ENCODE data around the gene SELP.
"Not testable (repeated sequence)": the region's sequence is repeated elsewhere in the genome, so short reads cannot be mapped to it uniquely, and the experiment has no call there.

Gene SELP

GRCh38 chr1:169630006-169630405, at the start of gene SELP:
Gene SELP, minus strand, starts transcription at chr1:169630124. Its CDS starts 50 bp downstream, at chr1:169630074.
- DNase-seq, result no peak

- DNase-seq, result no peak
Observed at GRCh38 chr1:169679692-169680091, 49.8 kb upstream of the SELP start.

- DNase-seq, result no peak
Observed at GRCh38 chr1:169676001-169676400, 46.1 kb upstream of the SELP start.

- no peak for DNase-seq
Observed at GRCh38 chr1:169670836-169671235, 40.9 kb upstream of the SELP start.

GRCh38 chr1:169670244-169670643, 40.3 kb upstream of the SELP start:
- not testable (repeated sequence) for DNase-seq

GRCh38 chr1:169667699-169668596, 38.0 kb upstream of the SELP start:
- DNase-seq, result not testable (repeated sequence)

GRCh38 chr1:169667227-169667639, 37.3 kb upstream of the SELP start:
- not testable (repeated sequence) for DNase-seq

- DNase-seq, result not testable (repeated sequence)
Observed at GRCh38 chr1:169662680-169663079, 32.8 kb upstream of the SELP start.

- DNase-seq, result not testable (repeated sequence)
Observed at GRCh38 chr1:169661066-169661465, 31.1 kb upstream of the SELP start.

GRCh38 chr1:169658777-169659176, 28.9 kb upstream of the SELP start:
- DNase-seq, result not testable (repeated sequence)

- DNase-seq, result no peak
Observed at GRCh38 chr1:169653873-169654272, 23.9 kb upstream of the SELP start.

GRCh38 chr1:169651035-169651434, 21.1 kb upstream of the SELP start:
- no peak for DNase-seq

GRCh38 chr1:169650551-169650950, 20.6 kb upstream of the SELP start:
- DNase-seq, result no peak

GRCh38 chr1:169648709-169649108, 18.8 kb upstream of the SELP start:
- no peak for DNase-seq

GRCh38 chr1:169648187-169648586, 18.3 kb upstream of the SELP start:
- DNase-seq, result no peak

- no peak for DNase-seq
Observed at GRCh38 chr1:169647512-169647911, 17.6 kb upstream of the SELP start.

GRCh38 chr1:169644297-169644696, 14.4 kb upstream of the SELP start:
- DNase-seq, result no peak

- no peak for DNase-seq
Observed at GRCh38 chr1:169634877-169635276, 5.0 kb upstream of the SELP start.

- no peak for DNase-seq
Observed at GRCh38 chr1:169634145-169634544, 4.2 kb upstream of the SELP start.

GRCh38 chr1:169631249-169631648, 1.3 kb upstream of the SELP start:
- no peak for DNase-seq

- no peak for DNase-seq
Observed at GRCh38 chr1:169624912-169625311, 5.0 kb downstream of the SELP start.

GRCh38 chr1:169624122-169624521, 5.8 kb downstream of the SELP start:
- no peak for DNase-seq

GRCh38 chr1:169623132-169623926, 6.6 kb downstream of the SELP start:
- DNase-seq, result no peak

GRCh38 chr1:169620565-169620964, 9.4 kb downstream of the SELP start:
- DNase-seq, result no peak
